KMS-11 (cell line): ENCODE data around the gene NRG3.

Source experiments
- H2AFZ ChIP-seq: fragments of 200-600 bp; sonication (generic); 2 replicates; pipeline ENCODE4 v1.6.1; 2016; ENCODE audit warnings: antibody characterized with exemption, mixed run types, low read depth
- H3K27ac ChIP-seq: fragments of 200-600 bp; sonication (generic); 2 replicates; pipeline ENCODE4 v1.6.1; 2016; ENCODE audit warnings: mild to moderate bottlenecking, mixed run types
- H3K27me3 ChIP-seq: fragments of 200-600 bp; sonication (generic); 2 replicates; pipeline ENCODE4 v1.6.1; 2017; ENCODE audit warnings: mild to moderate bottlenecking, low read depth, mixed run types, moderate library complexity; ENCODE audit not compliant: insufficient read depth
- H3K36me3 ChIP-seq: fragments of 200-600 bp; sonication (generic); 2 replicates; pipeline ENCODE4 v1.6.1; 2017; ENCODE audit warnings: mild to moderate bottlenecking, mixed run types; ENCODE audit not compliant: insufficient read depth
- H3K4me1 ChIP-seq: fragments of 200-600 bp; sonication (generic); 2 replicates; pipeline ENCODE4 v1.6.1; 2016; ENCODE audit warnings: mild to moderate bottlenecking, low read depth, mixed run types; ENCODE audit not compliant: poor library complexity, severe bottlenecking
- H3K4me2 ChIP-seq: fragments of 200-600 bp; sonication (generic); 2 replicates; pipeline ENCODE4 v1.7.0; 2016; ENCODE audit warnings: mild to moderate bottlenecking, mixed run types
- H3K4me3 ChIP-seq: fragments of 200-600 bp; sonication (generic); IDR thresholded peaks from 2 replicates; pipeline ENCODE4 v1.6.1; 2017; ENCODE audit warnings: low read depth, low read length, mixed read lengths; ENCODE audit not compliant: insufficient read depth
- H3K79me2 ChIP-seq: fragments of 200-600 bp; sonication (generic); 2 replicates; pipeline ENCODE4 v1.6.1; 2016; ENCODE audit warnings: low read depth, mixed run types; ENCODE audit not compliant: insufficient read depth
- H3K9ac ChIP-seq: fragments of 200-600 bp; sonication (generic); 2 replicates; pipeline ENCODE4 v1.6.1; 2016; ENCODE audit warnings: mild to moderate bottlenecking, mixed run types
- H4K20me1 ChIP-seq: fragments of 200-600 bp; sonication (generic); 2 replicates; pipeline ENCODE4 v1.6.1; 2016; ENCODE audit warnings: mild to moderate bottlenecking, mixed run types; ENCODE audit not compliant: insufficient read depth
- CTCF ChIP-seq: fragments of 200-600 bp; sonication (generic); conservative IDR thresholded peaks from 2 replicates; pipeline ENCODE4 v1.6.1; 2017; ENCODE audit warnings: low read depth, mild to moderate bottlenecking, antibody characterized with exemption, low read length, moderate library complexity, mixed read lengths

The NRG3 gene

GRCh38 chr10:82221056-82221455 lies 346.1 kb downstream of the NRG3 start:
- no peaks in the 10 kb centered on the region for H4K20me1 ChIP-seq
- no peak overlapping the region for H3K4me3 ChIP-seq
- no peak for TF ChIP-seq CTCF
- H3K27ac ChIP-seq: no peak overlapping the region
- no peaks in the 10 kb centered on the region for H3K4me1 ChIP-seq
- H3K36me3 ChIP-seq: no peaks in the 10 kb centered on the region
- H3K9ac ChIP-seq: no peak overlapping the region
- no peaks in the 10 kb centered on the region for H3K27me3 ChIP-seq
- H2AFZ ChIP-seq: no peak overlapping the region
- H3K79me2 ChIP-seq: no peaks in the 10 kb centered on the region
- H3K4me2 ChIP-seq: no peak overlapping the region

- no peak overlapping the region for H3K9ac ChIP-seq
- H3K27ac ChIP-seq: no peak overlapping the region
- no peaks in the 10 kb centered on the region for H3K36me3 ChIP-seq
- H2AFZ ChIP-seq: no peak overlapping the region
- no peak for TF ChIP-seq CTCF
- no peaks in the 10 kb centered on the region for H3K27me3 ChIP-seq
- H4K20me1 ChIP-seq: no peaks in the 10 kb centered on the region
- no peak overlapping the region for H3K4me2 ChIP-seq
- no peak overlapping the region for H3K4me3 ChIP-seq
- H3K4me1 ChIP-seq: no peaks in the 10 kb centered on the region
- H3K79me2 ChIP-seq: no peaks in the 10 kb centered on the region
Measured at GRCh38 chr10:82221601-82222149, 346.7 kb downstream of the NRG3 start.

GRCh38 chr10:82228701-82229100 lies 353.7 kb downstream of the NRG3 start:
- H3K4me2 ChIP-seq: no peak overlapping the region
- H3K27me3 ChIP-seq: no peaks in the 10 kb centered on the region
- H2AFZ ChIP-seq: no peak overlapping the region
- no peaks in the 10 kb centered on the region for H3K4me1 ChIP-seq
- H3K4me3 ChIP-seq: no peak overlapping the region
- no peak for TF ChIP-seq CTCF
- H4K20me1 ChIP-seq: no peaks in the 10 kb centered on the region
- no peaks in the 10 kb centered on the region for H3K36me3 ChIP-seq
- H3K27ac ChIP-seq: no peak overlapping the region
- H3K79me2 ChIP-seq: no peaks in the 10 kb centered on the region
- H3K9ac ChIP-seq: no peak overlapping the region

GRCh38 chr10:82234173-82234572 lies 359.2 kb downstream of the NRG3 start:
- H3K4me2 ChIP-seq: no peak overlapping the region
- no peak for TF ChIP-seq CTCF

More at GRCh38 chr10:82234173-82234572, 359.2 kb downstream of the NRG3 start:
- Histone ChIP-seq H3K4me3 (no peak overlapping the region), H3K36me3 (no peaks in the 10 kb centered on the region), H3K27ac (no peak overlapping the region), H3K9ac (no peak overlapping the region), H3K79me2 (no peaks in the 10 kb centered on the region), H4K20me1 (no peaks in the 10 kb centered on the region), H3K4me1 (no peaks in the 10 kb centered on the region), H2AFZ (no peak overlapping the region), H3K27me3 (no peaks in the 10 kb centered on the region)
